Skeletal muscle cell (primary cell): Measurements from ENCODE around the gene MKI67.
"Not testable (repeated sequence)": the region's sequence is repeated elsewhere in the genome, so short reads cannot be mapped to it uniquely, and the experiment has no call there.

ENCODE experiments used
- DNase-seq: peaks from one replicate; pipeline ENCODE4 v3.0.0-alpha.2; 2010; ENCODE audit warnings: low read depth
- H3K4me3 ChIP-seq: 2 replicates; pipeline ENCODE4 v1.5.1; 2011; ENCODE audit warnings: low read depth, mild to moderate bottlenecking, control low read depth, low read length, moderate library complexity

The MKI67 gene, protein sequence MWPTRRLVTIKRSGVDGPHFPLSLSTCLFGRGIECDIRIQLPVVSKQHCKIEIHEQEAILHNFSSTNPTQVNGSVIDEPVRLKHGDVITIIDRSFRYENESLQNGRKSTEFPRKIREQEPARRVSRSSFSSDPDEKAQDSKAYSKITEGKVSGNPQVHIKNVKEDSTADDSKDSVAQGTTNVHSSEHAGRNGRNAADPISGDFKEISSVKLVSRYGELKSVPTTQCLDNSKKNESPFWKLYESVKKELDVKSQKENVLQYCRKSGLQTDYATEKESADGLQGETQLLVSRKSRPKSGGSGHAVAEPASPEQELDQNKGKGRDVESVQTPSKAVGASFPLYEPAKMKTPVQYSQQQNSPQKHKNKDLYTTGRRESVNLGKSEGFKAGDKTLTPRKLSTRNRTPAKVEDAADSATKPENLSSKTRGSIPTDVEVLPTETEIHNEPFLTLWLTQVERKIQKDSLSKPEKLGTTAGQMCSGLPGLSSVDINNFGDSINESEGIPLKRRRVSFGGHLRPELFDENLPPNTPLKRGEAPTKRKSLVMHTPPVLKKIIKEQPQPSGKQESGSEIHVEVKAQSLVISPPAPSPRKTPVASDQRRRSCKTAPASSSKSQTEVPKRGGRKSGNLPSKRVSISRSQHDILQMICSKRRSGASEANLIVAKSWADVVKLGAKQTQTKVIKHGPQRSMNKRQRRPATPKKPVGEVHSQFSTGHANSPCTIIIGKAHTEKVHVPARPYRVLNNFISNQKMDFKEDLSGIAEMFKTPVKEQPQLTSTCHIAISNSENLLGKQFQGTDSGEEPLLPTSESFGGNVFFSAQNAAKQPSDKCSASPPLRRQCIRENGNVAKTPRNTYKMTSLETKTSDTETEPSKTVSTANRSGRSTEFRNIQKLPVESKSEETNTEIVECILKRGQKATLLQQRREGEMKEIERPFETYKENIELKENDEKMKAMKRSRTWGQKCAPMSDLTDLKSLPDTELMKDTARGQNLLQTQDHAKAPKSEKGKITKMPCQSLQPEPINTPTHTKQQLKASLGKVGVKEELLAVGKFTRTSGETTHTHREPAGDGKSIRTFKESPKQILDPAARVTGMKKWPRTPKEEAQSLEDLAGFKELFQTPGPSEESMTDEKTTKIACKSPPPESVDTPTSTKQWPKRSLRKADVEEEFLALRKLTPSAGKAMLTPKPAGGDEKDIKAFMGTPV (N-terminal part only)

DNA sequence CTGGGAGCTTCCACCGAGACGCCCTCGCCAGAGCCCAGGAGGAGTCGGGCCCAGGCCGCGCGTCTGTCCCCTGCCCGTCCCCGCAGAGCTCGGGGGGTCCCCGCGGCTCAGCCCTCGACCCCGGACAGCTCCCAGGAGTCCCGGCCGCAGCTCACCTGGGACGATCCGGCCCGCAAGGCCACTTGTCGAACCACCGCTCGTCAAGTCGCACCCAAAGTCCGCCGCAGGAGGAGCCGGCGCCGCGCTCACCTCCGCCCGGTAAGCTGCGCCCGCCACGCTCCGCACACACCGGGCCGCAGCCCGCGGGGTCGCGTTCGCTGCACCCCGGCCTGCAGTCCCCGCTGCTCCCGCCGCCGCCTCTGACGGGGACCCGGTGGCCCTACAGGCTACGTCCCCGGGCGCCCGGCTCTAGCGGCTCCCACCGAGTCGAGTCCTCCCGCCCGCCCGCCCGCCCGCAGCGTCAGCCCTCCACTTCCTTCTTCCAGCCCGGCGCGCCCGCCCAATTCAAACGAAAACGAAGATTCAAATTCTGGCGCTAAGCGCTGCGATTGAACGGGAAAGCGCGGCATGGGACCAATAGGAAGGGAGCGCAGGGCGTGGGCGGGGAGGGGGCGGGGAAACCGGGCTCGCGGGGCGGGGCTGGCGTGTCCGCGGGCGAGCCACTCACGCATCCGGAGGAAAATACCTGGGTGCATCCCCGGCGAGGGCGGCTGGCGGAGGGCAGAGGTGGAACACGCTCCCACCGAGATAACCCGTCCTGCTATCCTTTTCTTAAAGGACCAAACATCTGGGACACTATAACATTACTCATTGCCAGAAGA lies at the start of gene MKI67:
Gene MKI67 (minus strand): TSS at position 480 of the 821 bp plus-strand sequence. CDS start 756 bp downstream, outside the sequence.
- peak within 1 kb of the TSS; percentile 78 for H3K4me3 ChIP-seq
- peak; percentile 41 for DNase-seq

DNA sequence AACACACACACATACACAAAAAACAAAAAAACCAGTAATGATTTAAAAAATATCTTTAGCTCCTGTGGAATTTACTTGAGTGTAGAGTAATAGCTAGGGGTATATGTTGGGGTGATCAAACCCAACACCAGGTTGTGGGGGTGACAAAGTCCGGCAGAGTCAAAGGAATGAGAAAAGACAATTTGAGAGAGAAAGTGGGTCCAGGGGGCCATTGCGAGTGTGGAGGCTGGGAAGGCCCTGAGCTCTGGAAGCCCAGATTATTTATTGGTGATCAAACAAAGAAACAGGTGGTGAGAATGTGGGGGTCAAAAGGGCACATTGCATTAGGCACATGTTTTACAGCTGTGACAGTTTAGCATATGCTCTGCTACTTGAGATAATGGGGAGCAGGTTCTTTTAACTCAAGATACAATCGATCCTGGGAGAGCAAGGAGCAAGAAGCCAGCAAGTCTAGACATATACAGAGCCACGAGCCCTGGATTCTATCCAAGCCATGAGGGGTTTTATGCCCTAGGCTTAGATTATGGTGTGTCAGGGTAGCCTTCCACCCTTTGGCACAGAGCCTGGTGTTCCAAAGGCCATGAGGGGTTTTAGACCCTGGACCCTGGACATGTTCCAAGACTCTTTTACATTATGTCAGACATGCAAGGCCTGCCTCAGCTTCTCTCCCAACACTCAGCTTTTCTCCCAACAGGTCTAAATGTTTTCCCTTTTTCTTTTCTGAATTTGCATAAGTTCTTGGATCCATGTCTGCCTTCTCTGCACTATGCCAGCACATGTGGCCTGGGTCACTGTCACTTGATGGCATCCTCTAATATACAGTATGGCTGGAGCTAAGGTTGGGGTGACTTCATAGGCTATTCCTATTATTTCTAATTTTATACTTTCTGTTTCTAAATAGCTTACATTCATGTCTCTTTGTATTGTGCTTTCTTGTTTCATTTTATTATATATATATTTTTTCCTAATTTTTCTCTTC lies 48.6 kb upstream of the MKI67 start:
- no peak for DNase-seq
- no peak overlapping the region for H3K4me3 ChIP-seq

- DNase-seq = no peak
- H3K4me3 ChIP-seq = no peak overlapping the region
These were observed 47.2 kb upstream of the MKI67 start for GRCh38 chr10:128173386-128173785.

- DNase-seq = no peak
- no peak overlapping the region for H3K4me3 ChIP-seq
These were observed 46.5 kb upstream of the MKI67 start for GRCh38 chr10:128172756-128173155.

GRCh38 chr10:128169811-128170379 lies 43.7 kb upstream of the MKI67 start:
- no peak overlapping the region for H3K4me3 ChIP-seq
- no peak for DNase-seq

GRCh38 chr10:128167926-128168520 lies 41.8 kb upstream of the MKI67 start:
- H3K4me3 ChIP-seq = no peak overlapping the region
- DNase-seq = no peak

DNA sequence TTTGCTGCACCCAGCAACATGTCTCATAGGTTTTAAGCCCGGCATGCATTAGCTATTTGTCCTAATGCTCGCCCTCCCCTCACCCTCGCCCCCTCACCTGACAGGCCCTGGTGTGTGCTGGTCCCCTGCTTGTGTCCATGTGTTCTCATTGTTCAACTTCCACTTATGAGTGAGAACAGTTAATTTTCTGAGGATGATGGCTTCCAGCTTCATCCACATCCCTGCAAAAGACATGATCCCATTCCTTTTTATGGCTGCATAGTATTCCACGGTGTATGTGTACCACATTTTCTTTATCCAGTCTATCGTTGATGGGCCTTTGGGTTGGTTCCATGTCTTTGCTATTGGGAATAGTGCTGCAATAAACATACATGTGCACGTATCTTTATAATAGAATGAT lies 40.9 kb upstream of the MKI67 start:
- H3K4me3 ChIP-seq, DNase-seq: not testable (repeated sequence)

GRCh38 chr10:128166151-128166550 lies 39.9 kb upstream of the MKI67 start:
- H3K4me3 ChIP-seq = no peak overlapping the region
- DNase-seq = no peak

DNA sequence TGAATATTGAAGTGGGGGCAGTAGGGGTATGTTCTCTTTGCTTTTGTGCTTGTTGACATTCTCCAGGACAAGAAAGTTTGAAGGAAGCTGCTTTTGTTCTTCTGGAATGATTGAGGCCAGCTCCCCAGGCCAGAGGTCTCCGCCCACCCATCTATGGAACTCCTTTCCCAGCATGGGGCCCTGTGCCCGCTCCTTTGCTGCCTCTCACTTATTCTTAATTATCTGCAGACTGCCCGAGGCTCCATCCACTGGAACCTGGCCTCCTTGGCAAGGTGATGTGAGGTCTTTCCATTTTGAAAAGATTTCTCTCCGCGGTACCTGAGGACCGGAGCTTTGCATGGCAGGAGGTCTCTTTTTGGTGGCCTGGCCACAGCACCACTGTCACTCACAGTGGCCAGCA lies 39.3 kb upstream of the MKI67 start:
- no peak for DNase-seq
- H3K4me3 ChIP-seq = no peak overlapping the region

DNA sequence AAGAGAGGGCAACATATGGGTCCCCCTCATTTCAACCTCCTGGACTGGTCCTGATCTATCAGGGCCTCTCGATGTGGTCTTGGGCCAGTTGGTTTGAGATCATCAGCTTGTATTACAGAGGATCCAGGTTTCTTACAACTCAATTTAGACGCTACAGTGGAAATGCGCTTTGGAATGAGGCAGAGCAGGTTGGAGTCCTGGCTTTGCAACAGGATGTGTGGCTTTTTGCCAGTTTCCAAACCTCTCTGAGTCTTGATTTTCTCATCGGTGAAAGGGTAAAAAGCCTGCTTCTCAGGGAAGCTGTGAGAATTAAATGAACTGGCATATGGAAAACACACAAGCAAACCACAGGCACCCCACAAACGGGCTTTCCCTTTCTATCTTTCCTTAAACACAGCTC lies 37.5 kb upstream of the MKI67 start:
- H3K4me3 ChIP-seq = no peak overlapping the region
- DNase-seq = no peak

DNA sequence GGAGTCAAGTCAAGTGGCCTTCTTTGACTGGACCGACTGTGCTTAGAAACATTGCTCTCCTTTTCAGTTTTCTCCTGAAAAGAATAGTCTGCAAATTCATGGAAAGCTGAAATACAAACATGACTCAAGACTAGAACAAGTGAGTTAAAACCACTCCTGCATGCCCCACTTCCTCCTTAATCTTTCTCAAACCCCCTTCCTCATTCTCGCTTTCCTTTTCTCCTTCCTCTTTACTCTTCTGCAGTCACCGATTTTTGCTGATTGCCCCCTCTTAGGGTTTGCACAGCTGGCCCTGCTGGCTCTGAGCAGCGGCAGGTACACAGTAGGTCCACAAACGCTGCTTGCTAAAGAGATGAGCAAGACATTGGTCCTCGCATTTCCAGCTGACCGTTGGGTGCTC lies 34.8 kb upstream of the MKI67 start:
- no peak overlapping the region for H3K4me3 ChIP-seq
- DNase-seq = no peak

DNA sequence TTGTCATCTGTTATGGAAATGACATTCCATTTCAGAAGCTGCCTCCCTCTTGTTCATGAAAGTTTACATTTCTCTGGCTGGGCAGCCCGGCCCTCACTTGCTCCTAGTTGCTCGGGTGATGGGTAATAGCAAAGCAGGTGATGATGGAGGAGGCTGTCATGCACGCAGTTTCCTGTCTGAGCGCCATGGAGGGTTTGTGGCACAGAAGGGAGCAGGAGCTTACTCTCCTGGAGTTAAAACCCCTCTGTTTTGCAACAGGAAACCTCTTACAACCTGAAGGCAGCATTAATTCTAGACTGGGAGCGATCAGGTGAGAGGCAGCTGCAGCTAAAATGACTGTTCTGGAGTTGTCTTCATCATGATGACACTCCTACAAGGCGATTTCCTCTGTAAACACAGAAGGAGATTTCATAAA lies 34.1 kb upstream of the MKI67 start:
- DNase-seq = no peak
- H3K4me3 ChIP-seq = no peak overlapping the region

DNA sequence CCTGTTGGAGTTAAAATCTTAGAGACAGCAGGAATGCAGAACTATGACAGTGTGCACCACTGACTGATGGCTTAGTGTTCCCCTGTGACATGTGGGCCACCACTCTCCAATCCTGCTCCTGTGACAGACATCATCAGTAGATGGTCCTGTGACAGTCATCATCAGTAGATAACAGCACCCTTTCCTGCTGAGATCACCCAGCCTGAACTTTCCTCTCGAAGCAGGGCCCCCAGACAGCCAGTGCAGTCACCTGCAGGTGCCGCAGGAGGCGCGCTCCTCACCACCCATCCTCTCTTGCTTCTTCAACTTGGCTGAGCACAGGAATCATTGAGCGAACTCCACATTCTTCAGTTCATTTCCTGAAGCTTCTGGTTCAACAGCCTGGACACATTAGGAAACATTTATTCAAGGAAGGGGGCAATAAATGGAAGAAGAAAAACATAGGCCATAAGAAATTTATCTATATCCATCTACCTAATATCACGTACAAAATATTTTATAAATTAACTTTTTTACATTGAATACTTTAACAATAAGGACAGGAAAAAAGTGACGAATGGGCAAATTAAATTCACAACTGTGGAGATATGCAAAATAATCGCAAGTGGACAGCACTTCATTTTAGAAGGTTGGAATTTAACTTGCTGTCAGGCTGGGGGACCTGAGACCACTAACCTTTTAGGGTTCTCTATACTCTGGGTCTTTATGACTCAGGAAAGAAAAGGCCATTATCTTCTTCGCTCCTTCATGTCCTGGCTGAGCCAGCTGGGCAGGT lies 32.0 kb upstream of the MKI67 start:
- DNase-seq = no peak
- H3K4me3 ChIP-seq = no peak overlapping the region

- no peak overlapping the region for H3K4me3 ChIP-seq
- DNase-seq = no peak
These were observed 31.0 kb upstream of the MKI67 start for GRCh38 chr10:128156999-128157755.

DNA sequence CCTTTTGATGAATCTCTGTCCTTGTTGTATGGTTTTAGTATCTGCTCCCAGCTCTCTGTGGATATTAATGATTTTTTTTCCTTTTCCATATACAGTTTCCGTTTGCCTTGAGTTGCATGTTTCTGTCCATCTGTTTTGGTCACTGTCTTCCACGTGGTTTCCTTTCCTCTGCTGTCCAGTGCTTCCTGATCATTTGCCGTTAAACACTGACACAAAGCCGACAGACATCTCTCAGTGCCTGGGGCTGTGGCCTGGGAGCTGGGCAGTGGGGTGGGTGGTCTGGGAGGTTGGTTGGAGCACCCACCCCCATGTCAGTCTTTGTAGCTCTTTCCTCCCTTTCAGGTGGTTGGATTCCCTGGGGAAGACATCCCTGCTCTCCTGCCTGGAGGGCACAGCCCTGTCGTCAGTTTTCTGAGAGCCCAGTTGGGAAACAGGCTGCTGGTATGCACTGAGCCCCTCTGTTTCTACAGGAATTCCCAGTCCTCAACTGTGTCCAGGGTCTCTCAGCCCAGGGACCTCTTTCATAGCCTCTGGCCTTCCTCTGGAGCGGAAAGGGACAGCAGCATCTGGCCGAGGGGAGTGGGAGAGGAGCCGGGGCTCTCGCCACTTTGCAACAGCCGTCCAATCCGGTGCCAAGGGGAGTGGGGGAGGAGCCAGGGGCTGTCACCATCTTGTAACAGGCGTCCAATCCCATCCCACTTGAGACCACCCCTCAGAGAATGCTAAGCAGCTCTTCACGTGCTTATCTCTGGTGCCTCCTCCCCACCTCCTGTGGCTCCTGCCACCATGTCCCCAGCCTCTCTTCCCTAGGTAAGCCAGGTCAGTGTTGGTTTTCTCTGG lies 26.7 kb upstream of the MKI67 start:
- H3K4me3 ChIP-seq = no peak overlapping the region
- no peak for DNase-seq
